ENCODE measurements around the gene JAML.

DNA sequence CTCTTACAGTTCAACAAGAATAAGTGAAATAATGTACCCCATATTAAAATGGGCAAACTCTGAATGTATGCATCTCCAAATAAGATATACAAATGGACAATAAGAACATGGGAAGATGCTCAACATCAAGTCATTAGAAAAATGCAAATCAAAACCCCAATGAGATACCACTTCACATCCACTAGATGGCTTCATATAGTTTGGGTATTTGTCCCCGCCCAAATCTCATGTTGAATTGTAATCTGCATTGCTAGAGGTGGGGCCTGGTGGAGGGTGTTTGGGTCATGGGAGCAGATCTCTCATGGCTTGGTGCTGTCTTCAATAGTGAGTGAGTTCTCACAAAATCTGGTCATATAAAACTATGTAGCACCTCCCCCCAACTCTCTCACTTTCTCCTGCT, 33.6 kb upstream of the JAML start:
- TF ChIP-seq, protein P1, sequence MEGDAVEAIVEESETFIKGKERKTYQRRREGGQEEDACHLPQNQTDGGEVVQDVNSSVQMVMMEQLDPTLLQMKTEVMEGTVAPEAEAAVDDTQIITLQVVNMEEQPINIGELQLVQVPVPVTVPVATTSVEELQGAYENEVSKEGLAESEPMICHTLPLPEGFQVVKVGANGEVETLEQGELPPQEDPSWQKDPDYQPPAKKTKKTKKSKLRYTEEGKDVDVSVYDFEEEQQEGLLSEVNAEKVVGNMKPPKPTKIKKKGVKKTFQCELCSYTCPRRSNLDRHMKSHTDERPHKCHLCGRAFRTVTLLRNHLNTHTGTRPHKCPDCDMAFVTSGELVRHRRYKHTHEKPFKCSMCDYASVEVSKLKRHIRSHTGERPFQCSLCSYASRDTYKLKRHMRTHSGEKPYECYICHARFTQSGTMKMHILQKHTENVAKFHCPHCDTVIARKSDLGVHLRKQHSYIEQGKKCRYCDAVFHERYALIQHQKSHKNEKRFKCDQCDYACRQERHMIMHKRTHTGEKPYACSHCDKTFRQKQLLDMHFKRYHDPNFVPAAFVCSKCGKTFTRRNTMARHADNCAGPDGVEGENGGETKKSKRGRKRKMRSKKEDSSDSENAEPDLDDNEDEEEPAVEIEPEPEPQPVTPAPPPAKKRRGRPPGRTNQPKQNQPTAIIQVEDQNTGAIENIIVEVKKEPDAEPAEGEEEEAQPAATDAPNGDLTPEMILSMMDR (conservative IDR thresholded peaks at IDR 0.05 in 1 of 2, IDR thresholded peaks at IDR 0.05 in 1 of 2; ENCODE audit: low read depth in 1 of 2, low read length in 2 of 2) = peak in 1 of 2 donors; percentile 19
- TF ChIP-seq EZH2 (IDR thresholded peaks at IDR 0.05; ENCODE audit: low read length, missing control alignments) = no peak

Measured in fibroblast of lung (primary cell).